GM10266 (cell line): ENCODE results near the gene PIGA.

Experiments used
- DNase-seq: peaks from one replicate; pipeline ENCODE4 v3.0.0; 2012; ENCODE audit errors: extremely low spot score
- CTCF ChIP-seq: IDR thresholded peaks from 2 replicates; pipeline ENCODE4 v1.5.1; 2012; ENCODE audit warnings: mild to moderate bottlenecking, low read depth; ENCODE audit not compliant: control insufficient read depth, insufficient read depth; ENCODE audit errors: missing control alignments

Gene PIGA

GRCh38 chrX:15301924-15302323 lies 33.4 kb downstream of the PIGA start:
- TF ChIP-seq CTCF, result no peak
- DNase-seq, result no peak

GRCh38 chrX:15299941-15300851 lies 35.1 kb downstream of the PIGA start:
- DNase-seq, result no peak
- peak; percentile 28 for TF ChIP-seq CTCF

GRCh38 chrX:15298780-15299179 lies 36.5 kb downstream of the PIGA start:
- no peak for DNase-seq
- TF ChIP-seq CTCF, result no peak

- no peak for DNase-seq
- TF ChIP-seq CTCF, result no peak
Observed at GRCh38 chrX:15298201-15298600, 37.1 kb downstream of the PIGA start.

GRCh38 chrX:15293451-15293850 lies 41.9 kb downstream of the PIGA start:
- DNase-seq, result no peak
- no peak for TF ChIP-seq CTCF

GRCh38 chrX:15292861-15293260 lies 42.5 kb downstream of the PIGA start:
- no peak for DNase-seq
- TF ChIP-seq CTCF, result no peak

- TF ChIP-seq CTCF, result no peak
- no peak for DNase-seq
Observed at GRCh38 chrX:15277604-15278003, 57.7 kb downstream of the PIGA start.
